ENCODE results near the gene INMT.

The INMT gene

GRCh38 chr7:30800785-30801252 lies 48.9 kb downstream of the INMT start:
- no peak for TF ChIP-seq JUND (IDR thresholded peaks at IDR 0.05; ENCODE audit: low read depth)
- DNase-seq (ENCODE audit: low read depth in 1 of 2, low spot score in 1 of 2), result peak; percentile 80 to 86
- in situ Hi-C loops (cut with HindIII; ENCODE audit: low pct_unique_long_range_greater_than_20kb, low sequenced_read_pairs), result no loop called here

- in situ Hi-C loops (cut with HindIII; ENCODE audit: low pct_unique_long_range_greater_than_20kb, low sequenced_read_pairs), result no loop called here
- no peak for DNase-seq (ENCODE audit: low read depth in 1 of 2, low spot score in 1 of 2)
- TF ChIP-seq JUND (IDR thresholded peaks at IDR 0.05; ENCODE audit: low read depth), result no peak
Observed at GRCh38 chr7:30802812-30803211, 50.9 kb downstream of the INMT start.

GRCh38 chr7:30804078-30804661 lies 52.2 kb downstream of the INMT start:
- no peak for TF ChIP-seq JUND (IDR thresholded peaks at IDR 0.05; ENCODE audit: low read depth)
- peak in 1 of 2 experiments; percentile 63 for DNase-seq (ENCODE audit: low read depth in 1 of 2, low spot score in 1 of 2)
- in situ Hi-C loops (cut with HindIII; ENCODE audit: low pct_unique_long_range_greater_than_20kb, low sequenced_read_pairs), result no loop called here

- in situ Hi-C loops (cut with HindIII; ENCODE audit: low pct_unique_long_range_greater_than_20kb, low sequenced_read_pairs), result no loop called here
- no peak for DNase-seq (ENCODE audit: low read depth in 1 of 2, low spot score in 1 of 2)
- TF ChIP-seq JUND (IDR thresholded peaks at IDR 0.05; ENCODE audit: low read depth), result no peak
Observed at GRCh38 chr7:30805081-30805691, 53.3 kb downstream of the INMT start.

- in situ Hi-C loops (cut with HindIII; ENCODE audit: low pct_unique_long_range_greater_than_20kb, low sequenced_read_pairs), result no loop called here
- no peak for DNase-seq (ENCODE audit: low read depth in 1 of 2, low spot score in 1 of 2)
- no peak for TF ChIP-seq JUND (IDR thresholded peaks at IDR 0.05; ENCODE audit: low read depth)
Observed at GRCh38 chr7:30805931-30806330, 54.0 kb downstream of the INMT start.

All from T47D (cell line).